Raji (cell line): ENCODE results near the gene CWC15.

Experiments
- POLR2A ChIP-seq: IDR thresholded peaks from 2 replicates; pipeline ENCODE4 v1.6.1; 2011; ENCODE audit warnings: low read depth, low read length, control low read depth; ENCODE audit not compliant: insufficient read depth

The CWC15 gene

DNA sequence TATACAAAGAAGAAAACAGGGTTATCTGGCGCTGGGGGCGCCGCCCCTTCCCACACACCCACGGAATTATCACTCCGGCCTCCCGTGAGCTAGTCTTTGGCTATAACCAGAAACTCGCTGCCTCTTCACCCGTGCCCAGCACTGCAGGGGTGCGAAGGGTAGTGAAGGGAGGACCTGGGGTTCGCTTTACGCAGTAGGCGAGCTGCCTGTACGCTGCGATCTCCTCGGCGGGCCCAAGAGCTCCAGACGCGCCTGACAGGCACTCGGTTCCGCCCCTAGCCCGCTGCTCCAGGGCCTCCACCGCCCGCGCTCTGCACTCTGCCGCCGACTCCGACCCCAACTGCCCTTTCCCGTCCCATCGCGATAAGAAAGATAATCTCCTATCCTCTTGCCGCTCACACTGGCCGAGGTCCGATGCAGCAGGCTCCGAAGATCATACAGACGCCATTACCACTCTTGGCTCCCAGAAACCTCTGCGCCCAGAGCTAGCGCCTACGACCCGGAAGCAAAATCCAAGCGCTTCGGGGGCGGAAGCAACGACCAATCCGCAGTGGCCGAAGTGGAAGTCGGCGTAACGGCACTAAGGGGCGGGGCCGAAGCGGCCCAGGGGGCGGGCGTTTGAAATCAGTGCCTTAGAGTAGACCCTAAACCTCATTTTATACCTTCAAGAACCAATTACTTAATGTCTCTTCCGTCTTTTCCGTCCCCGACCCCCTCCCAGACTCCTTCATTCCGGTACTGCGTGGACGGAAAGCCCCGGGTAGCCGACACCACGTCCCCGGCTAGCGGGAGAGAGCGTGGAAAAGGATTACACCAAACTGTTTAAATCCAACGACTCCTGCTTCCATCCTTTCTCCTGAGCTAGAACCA lies at the start of gene CWC15, which contains the start of gene KDM4D:
CWC15 (minus strand) TSS at position 458 of the 870 bp plus-strand sequence. CDS start 1,371 bp downstream, outside the sequence.
KDM4D (plus strand) TSS at position 611 of the 870 bp plus-strand sequence. CDS start 23,664 bp downstream, outside the sequence.
- peak; percentile 89 for TF ChIP-seq POLR2A

DNA sequence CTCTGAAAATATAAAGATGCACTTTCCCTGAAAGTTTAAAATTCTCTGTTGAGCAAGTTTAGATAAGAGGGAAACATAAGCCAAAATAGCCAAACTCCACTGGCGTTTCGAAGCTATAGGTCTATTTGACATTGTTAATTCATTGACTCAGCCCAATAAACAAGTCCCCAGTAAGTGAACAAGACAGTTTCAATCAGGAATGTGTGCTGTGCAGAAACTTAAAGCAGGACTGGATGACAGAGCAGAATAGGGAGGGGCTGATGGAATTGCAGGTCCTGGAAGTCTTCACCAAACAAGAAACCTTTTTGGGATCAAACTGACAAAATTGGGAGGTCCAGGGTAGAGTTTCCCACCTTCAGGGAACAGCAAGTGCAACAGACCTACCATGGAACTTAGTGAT lies 42.8 kb upstream of the CWC15 start:
- TF ChIP-seq POLR2A: no peak

DNA sequence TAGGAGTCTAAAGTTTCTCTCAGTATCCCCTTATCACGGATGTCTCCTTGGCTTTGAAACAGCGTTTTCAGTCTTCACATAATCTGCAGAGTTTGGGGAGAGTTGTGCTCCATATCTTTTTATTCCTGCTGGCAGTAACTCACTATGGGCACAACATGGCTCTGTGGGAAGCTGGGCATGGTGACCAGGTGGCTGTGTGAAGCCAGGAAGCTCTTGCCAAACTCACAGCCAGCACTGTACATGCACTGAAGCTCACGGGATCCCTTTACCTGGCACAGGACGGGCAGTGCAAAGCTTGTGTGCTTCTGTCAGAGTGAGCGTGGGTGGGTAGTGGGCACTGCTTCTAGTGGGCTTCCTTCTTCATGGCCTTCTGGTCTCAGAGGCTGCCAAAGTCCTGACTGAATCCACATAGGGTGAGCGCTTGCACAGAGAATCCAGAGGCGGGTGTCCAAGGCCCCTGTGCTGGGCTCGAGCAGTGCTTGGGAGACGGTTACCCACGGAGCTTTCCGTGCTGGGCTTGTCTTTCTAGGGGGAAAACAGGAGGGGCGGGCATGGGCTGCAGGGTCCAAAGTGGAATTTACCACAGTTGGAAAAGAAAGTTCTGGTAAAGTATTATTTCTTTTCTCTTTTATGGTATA lies 40.9 kb upstream of the CWC15 start:
- no peak for TF ChIP-seq POLR2A

DNA sequence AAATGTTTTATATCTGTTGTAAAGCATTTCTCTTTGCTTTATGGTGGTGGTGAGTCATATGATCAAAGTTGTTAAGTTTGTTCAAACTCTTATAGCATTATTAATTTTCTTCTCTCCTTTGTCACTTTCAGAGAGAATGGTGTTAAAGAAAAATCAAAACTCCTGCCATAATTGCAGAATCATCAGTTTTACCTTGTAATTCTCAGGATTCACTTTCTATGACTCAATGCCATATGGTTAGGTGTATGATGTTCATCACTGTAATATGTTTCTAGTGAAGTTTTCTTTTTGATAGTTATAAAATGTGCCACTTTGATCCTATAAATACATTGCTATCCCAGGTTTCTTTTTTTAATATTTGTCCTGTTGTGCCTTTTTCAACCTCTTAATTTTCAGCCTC lies 38.0 kb upstream of the CWC15 start:
- no peak for TF ChIP-seq POLR2A

GRCh38 chr11:95005642-95006041 lies 32.3 kb upstream of the CWC15 start:
- TF ChIP-seq POLR2A: no peak

DNA sequence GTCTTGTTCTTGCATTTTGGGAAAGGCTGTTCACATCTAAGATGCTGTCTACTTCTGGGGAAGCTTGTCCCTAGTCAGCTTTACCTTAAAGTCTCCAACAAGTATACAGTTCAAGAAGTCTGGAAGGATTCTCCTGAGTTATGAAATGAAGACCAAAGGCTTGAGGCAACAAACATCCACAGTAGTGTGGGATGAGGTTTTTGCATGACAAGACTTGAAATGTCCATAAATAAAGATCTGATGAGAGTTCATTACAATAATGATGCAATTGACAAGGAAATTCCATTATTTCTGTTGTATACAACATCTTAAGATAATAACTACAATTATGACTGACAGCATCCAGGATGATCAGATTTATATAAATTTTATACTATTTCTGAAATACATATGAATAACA lies 30.4 kb upstream of the CWC15 start:
- no peak for TF ChIP-seq POLR2A

GRCh38 chr11:94998285-94998684 lies 24.9 kb upstream of the CWC15 start:
- no peak for TF ChIP-seq POLR2A

DNA sequence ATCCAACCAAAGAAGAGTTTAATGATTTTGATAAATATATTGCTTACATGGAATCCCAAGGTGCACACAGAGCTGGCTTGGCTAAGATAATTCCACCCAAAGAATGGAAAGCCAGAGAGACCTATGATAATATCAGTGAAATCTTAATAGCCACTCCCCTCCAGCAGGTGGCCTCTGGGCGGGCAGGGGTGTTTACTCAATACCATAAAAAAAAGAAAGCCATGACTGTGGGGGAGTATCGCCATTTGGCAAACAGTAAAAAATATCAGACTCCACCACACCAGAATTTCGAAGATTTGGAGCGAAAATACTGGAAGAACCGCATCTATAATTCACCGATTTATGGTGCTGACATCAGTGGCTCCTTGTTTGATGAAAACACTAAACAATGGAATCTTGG lies 24.1 kb upstream of the CWC15 start:
- TF ChIP-seq POLR2A: no peak

DNA sequence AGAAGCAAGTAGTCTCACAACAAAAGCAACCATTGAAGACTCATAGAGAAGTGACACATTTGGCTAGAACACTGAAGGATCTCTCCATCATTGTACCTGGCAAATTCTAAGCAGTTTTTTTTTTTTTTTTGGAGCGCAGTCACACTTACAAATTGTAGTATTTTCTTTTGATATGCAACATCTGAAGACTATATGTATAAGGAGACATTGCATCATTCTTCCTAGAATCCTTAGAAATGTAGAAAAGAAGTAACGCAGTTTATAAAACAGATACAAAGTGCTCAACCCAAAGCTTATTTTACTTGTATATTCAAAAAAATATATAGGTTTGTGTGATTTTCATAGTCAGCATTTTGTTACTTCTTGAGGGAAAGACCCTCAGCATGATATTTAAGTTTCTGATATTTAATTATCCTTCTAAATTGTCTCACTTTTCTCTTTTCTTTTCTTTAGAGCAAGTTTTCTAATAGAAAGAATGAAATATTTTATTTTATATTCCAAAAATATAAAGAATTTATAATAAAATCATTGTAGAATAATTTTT lies 20.1 kb upstream of the CWC15 start:
- no peak for TF ChIP-seq POLR2A

GRCh38 chr11:94988748-94989147 lies 15.4 kb upstream of the CWC15 start:
- no peak for TF ChIP-seq POLR2A

DNA sequence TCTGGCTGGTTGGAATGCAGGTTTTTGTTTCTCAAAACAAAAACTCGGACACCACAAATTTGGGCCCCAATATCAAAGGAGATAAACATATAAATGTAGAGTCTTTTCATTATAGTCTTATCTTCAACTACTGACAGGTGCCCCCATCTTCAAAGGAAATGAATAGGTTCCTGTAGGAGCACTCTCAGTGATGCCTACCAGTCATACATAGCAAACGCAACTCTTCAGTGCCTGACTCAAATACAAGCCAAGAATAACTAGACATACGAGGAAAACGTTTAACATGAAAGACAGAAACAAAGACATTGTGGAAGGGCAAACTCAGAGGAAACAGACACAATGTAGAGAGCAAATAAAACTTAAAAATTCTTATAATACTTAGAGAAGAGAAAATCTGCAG lies 14.0 kb upstream of the CWC15 start:
- no peak for TF ChIP-seq POLR2A

- TF ChIP-seq POLR2A: no peak
Measured at GRCh38 chr11:94975599-94975998, 2.2 kb upstream of the CWC15 start.

DNA sequence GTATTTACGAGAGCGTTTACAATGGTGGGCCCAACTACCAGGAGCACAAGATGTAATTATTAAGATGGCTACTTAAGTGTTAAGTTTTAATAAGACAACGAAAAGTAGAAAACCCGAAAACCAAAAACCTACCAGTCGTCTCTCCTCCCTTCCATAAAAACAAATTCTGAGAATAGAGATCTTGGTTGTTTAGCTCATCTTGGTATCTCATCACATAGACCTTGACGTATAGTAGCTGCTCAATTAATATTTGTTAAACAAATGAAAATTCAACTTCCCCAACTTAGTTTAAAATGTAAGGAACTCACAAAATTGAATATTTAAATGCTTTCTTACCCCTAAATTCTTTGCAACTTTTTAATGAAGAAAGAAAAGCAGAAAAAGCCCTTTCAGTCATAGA lies 822 bp upstream of the CWC15 start:
- TF ChIP-seq POLR2A: no peak

- TF ChIP-seq POLR2A: no peak
Measured at GRCh38 chr11:94972700-94973098, 657 bp downstream of the CWC15 start.

DNA sequence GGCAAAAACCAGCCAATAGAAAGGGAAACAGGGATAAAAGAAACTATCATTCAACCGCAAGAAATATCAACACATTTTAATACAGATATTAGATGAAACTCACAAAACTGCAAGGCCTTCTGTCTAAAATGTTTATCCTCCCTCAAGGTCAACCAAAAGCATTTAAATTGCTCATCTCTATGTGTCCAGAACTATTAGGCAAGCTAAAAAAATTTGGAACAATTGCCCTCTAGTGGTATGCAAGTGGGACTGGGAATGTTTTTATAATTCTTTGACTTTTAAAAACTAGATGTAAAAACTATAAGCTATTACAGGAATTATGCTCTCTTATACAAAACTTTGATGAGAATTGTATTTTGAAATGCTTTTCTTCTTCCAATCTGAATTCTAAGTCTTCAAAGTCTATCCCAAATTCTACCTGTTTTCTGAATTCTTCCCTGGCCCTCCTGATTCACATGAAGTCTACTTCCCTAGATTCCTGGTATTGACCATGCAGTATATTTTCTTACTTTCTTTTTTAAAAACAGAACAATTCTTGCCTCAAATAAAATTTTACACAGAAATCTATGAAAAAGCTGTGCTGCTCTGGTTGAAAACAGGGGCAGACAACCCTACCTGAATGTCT lies 4.9 kb downstream of the CWC15 start:
- TF ChIP-seq POLR2A: no peak

DNA sequence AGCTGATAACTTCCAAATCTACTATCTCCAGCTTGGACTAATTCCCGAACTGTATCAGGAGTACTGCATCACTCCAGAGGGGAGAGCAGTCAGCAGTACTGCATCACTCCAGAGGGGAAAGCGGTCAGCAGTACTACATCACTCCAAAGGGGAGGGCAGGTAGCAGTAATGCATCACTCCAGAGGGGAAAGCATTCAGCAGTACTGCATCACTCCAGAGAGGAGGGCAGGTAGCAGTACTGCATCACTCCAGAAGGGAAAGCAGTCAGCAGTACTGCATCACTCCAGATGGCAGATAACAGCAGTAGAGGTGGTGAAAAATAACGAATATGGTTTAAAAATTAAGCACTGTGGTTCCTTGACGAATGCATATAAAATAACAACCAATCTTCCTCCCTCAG lies 8.4 kb downstream of the CWC15 start:
- TF ChIP-seq POLR2A: no peak

DNA sequence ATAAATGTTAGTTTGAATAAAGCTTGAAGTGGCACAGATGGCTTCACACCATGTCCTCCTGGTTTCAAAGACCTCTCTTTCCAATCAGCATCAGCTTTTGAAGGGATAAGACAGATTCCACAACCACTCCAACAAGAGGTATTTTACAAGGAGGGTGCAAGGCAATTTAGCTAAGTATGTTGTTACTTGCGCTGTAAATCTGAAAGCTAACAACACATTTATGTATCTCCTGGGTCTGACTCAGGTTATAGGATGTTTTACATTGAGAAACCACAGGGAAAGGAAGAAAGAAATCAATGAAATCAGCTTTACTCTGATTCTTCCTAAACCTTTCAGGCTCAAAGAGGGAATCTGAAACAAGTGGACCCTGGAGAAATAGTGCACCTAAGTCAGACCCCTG lies 12.1 kb downstream of the CWC15 start:
- TF ChIP-seq POLR2A: no peak
